OCI-LY7 (cell line): Measurements from ENCODE around the gene TMEM270.

Experiments
- EZH2phosphoT487 ChIP-seq: fragments of 200-600 bp; sonication (generic); IDR thresholded peaks from 2 replicates; pipeline ENCODE4 v1.6.1; 2018; ENCODE audit warnings: low read depth, borderline replicate concordance, mild to moderate bottlenecking, mixed run types, antibody characterized with exemption, low read length, moderate library complexity, mixed read lengths
- TF ChIP-seq, protein P1 (sequence below): fragments of 200-600 bp; sonication (generic); conservative IDR thresholded peaks from 2 replicates; pipeline ENCODE4 v1.5.1; 2014; ENCODE audit warnings: mild to moderate bottlenecking, antibody characterized with exemption, low read length, moderate library complexity, mixed read lengths

DNA sequence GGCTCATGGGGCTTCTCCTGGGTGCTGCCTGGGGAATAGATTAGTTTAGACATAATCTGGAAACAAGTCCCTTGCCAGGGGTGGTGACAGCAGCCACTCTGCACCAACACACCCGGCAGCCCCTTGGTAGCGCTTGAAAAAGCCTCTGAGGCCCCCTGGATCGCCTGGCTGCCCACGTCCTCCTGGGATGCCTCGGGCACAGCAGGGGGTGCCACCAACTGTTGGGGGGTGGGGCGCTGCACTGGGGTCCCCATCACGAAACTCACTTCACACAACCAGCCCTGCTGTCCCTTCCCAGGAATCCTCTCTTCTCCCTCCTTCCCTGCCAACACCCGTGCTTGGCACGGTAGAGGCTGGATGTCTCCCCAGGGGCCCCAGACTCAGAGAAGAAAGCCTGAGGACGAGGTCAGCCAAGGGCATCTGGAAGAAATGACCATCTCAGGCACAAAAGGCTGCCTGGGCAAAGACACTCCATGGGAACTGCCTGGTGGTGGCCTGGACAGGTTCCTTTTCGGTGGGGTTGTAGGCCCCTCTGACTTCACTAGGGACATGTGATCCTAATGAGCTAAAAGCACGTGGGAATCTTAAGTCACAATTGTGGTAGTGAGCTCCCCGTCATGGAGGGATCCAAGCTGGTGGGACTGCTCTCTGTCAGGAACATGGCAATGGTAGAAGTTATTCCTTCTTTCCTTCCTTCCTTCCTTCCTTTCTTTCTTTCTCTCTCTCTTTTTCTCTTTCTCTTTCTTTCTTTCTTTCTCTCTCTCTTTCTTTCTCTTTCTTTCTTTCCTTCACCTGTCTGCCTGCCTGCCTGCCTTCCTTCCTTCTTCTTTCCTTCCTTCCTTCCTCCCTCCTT lies 11.3 kb downstream of the TMEM270 start:
- TF ChIP-seq, protein P1, sequence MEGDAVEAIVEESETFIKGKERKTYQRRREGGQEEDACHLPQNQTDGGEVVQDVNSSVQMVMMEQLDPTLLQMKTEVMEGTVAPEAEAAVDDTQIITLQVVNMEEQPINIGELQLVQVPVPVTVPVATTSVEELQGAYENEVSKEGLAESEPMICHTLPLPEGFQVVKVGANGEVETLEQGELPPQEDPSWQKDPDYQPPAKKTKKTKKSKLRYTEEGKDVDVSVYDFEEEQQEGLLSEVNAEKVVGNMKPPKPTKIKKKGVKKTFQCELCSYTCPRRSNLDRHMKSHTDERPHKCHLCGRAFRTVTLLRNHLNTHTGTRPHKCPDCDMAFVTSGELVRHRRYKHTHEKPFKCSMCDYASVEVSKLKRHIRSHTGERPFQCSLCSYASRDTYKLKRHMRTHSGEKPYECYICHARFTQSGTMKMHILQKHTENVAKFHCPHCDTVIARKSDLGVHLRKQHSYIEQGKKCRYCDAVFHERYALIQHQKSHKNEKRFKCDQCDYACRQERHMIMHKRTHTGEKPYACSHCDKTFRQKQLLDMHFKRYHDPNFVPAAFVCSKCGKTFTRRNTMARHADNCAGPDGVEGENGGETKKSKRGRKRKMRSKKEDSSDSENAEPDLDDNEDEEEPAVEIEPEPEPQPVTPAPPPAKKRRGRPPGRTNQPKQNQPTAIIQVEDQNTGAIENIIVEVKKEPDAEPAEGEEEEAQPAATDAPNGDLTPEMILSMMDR: no peak
- TF ChIP-seq EZH2phosphoT487: no peak
